HepG2 (cell line): ENCODE data around the gene CHMP4B. TPM values are rescaled to one million over a fixed set of nuclear protein-coding genes. Genes with fewer than 3 reads are reported as not detected.

Experiments used
- ATAC-seq: fragments of 200-7000 bp; cut with Tn5 transposase; 3 replicates; pipeline ENCODE4 v1.9.1; 2020; ENCODE audit warnings: mild to moderate bottlenecking, moderate library complexity
- BruUV-seq: library from RNA; stranded (reverse); fragments of 400-500 nt; replicated peaks from 2 replicates; lab custom pipeline; 2021; lab: Mats Ljungman, UMichigan
- CTCF ChIA-PET: fragments of 300-600 bp; formaldehyde crosslinking; extraction: SDS; loops from one replicate; lab custom pipeline; 2021; ENCODE audit warnings: low total read pairs, inconsistent platforms, low intra/inter-chr PET ratio; lab: Yijun Ruan, JAX
- POLR2A ChIA-PET: fragments of 350-600 bp; sonication (Branson Sonifier 250); formaldehyde crosslinking; loops from one replicate; lab custom pipeline; 2020; ENCODE audit warnings: antibody characterized with exemption, inconsistent platforms; lab: Yijun Ruan, JAX
- DNase-seq: peaks from one replicate; pipeline ENCODE4 v3.0.0-alpha.2; 2015; ENCODE audit warnings: low spot score
- FAIRE-seq: peaks from 3 replicates; lab custom pipeline; 2011; peaks lifted over from hg19 to GRCh38; lab: Jason Lieb, UNC
- H2AFZ ChIP-seq: one replicate; pipeline ENCODE4 v1.6.1; 2011; ENCODE audit warnings: low read length, inconsistent platforms
- H3K27ac ChIP-seq: fragments of 300-600 bp; 3 replicates; pipeline ENCODE4 v1.8.0; 2011; ENCODE audit warnings: mixed run types, mild to moderate bottlenecking, mixed read lengths, low read length, inconsistent platforms; ENCODE audit not compliant: insufficient read depth; ENCODE audit errors: extremely low read length
- H3K27me3 ChIP-seq, 2 experiments: fragments of 200-600 bp in 1 of 2; 2 replicates in 1 of 2; 3 replicates in 1 of 2; pipeline versions ENCODE4 v1.6.0 to v1.8.0; 2011; ENCODE audit warnings: low read length in 2 of 2, mild to moderate bottlenecking in 2 of 2, moderate library complexity in 2 of 2, inconsistent platforms in 1 of 2; ENCODE audit not compliant: insufficient read depth in 2 of 2, control insufficient read depth in 1 of 2
- H3K36me3 ChIP-seq, 2 experiments: fragments of 200-600 bp in 1 of 2; replicated peaks in 1 of 2; 2 replicates in 1 of 2; 3 replicates in 1 of 2; pipeline versions ENCODE4 v1.5.1 to v1.8.0; 2011; ENCODE audit warnings: low read length in 2 of 2, inconsistent platforms in 1 of 2; ENCODE audit not compliant: insufficient read depth in 2 of 2, control insufficient read depth in 1 of 2
- H3K4me1 ChIP-seq: 2 replicates; pipeline ENCODE4 v1.5.1; 2012; ENCODE audit warnings: low read length, inconsistent platforms; ENCODE audit not compliant: insufficient read depth
- H3K4me2 ChIP-seq: 2 replicates; pipeline ENCODE4 v1.6.0; 2011; ENCODE audit warnings: low read depth, low read length, inconsistent platforms
- H3K4me3 ChIP-seq, 3 experiments: fragments of 200-600 bp in 1 of 3; sonication (generic), shearing (Covaris generic) in 1 of 3; replicated peaks in 1 of 3; 2 replicates each; pipeline ENCODE4 v1.5.1; 2011 to 2016; ENCODE audit warnings: low read length in 3 of 3, inconsistent platforms in 2 of 3, low read depth in 2 of 3, mild to moderate bottlenecking in 2 of 3, control low read depth in 1 of 3, mixed read lengths in 1 of 3; ENCODE audit not compliant: insufficient read depth in 1 of 3
- H3K79me2 ChIP-seq: one replicate; pipeline ENCODE4 v1.6.1; 2011; ENCODE audit warnings: low read length, inconsistent platforms; ENCODE audit not compliant: insufficient read depth
- H3K9ac ChIP-seq: 2 replicates; pipeline ENCODE4 v1.6.0; 2011; ENCODE audit warnings: mild to moderate bottlenecking, low read depth, low read length, inconsistent platforms; ENCODE audit not compliant: insufficient read depth
- H3K9me3 ChIP-seq: 2 replicates; pipeline ENCODE4 v1.5.1; 2012; ENCODE audit warnings: mild to moderate bottlenecking, low read length
- H4K20me1 ChIP-seq: 2 replicates; pipeline ENCODE4 v1.6.0; 2011; ENCODE audit warnings: inconsistent platforms, mild to moderate bottlenecking, low read length, moderate library complexity; ENCODE audit not compliant: insufficient read depth
- AKAP8 ChIP-seq: sonication (generic); formaldehyde crosslinking; IDR thresholded peaks from 2 replicates; pipeline ENCODE4 v1.5.1; 2020; ENCODE audit warnings: mild to moderate bottlenecking, missing genetic modification reagents
- BCL6 ChIP-seq: IDR thresholded peaks from 2 replicates; pipeline ENCODE4 v1.6.1; 2016; ENCODE audit warnings: missing genetic modification reagents, missing compliant biosample characterization
- GLMP ChIP-seq: sonication (generic); formaldehyde crosslinking; IDR thresholded peaks from 2 replicates; pipeline ENCODE4 v1.9.0; 2021; ENCODE audit warnings: missing genetic modification reagents, mild to moderate bottlenecking, borderline replicate concordance
- GPN1 ChIP-seq: sonication (generic); formaldehyde crosslinking; IDR thresholded peaks from 2 replicates; pipeline ENCODE4 v1.5.1; 2020; ENCODE audit warnings: missing genetic modification reagents, borderline replicate concordance
- KLF9 ChIP-seq: IDR thresholded peaks from 2 replicates; pipeline ENCODE4 v1.6.1; 2016; ENCODE audit warnings: low read depth
- MTF2 ChIP-seq: sonication (generic); formaldehyde crosslinking; IDR thresholded peaks from 2 replicates; pipeline ENCODE4 v1.5.0; 2020; ENCODE audit warnings: missing genetic modification reagents, borderline replicate concordance
- NONO ChIP-seq, 2 experiments: fragments of 450-650 bp in 1 of 2; sonication (generic) in 1 of 2; formaldehyde crosslinking in 1 of 2; IDR thresholded peaks in 1 of 2; conservative IDR thresholded peaks in 1 of 2; 2 replicates each; pipeline versions ENCODE4 v1.6.1 to v1.8.0; 2017 to 2022; ENCODE audit warnings: mild to moderate bottlenecking in 1 of 2, missing genetic modification reagents in 1 of 2, moderate library complexity in 1 of 2
- SMC3 ChIP-seq: IDR thresholded peaks from 2 replicates; pipeline ENCODE4 v1.6.1; 2011; ENCODE audit warnings: low read length, improper control_type of control experiment
- ZNF205 ChIP-seq: IDR thresholded peaks from 2 replicates; pipeline ENCODE4 v1.6.1; 2018; ENCODE audit warnings: missing biosample characterization, missing genetic modification reagents
- ZNF263 ChIP-seq: sonication (generic); formaldehyde crosslinking; IDR thresholded peaks from 2 replicates; pipeline ENCODE4 v1.4.0; 2020; ENCODE audit warnings: missing genetic modification reagents
- ZNF275 ChIP-seq: sonication (generic); formaldehyde crosslinking; IDR thresholded peaks from 2 replicates; pipeline ENCODE4 v1.8.0; 2022; ENCODE audit warnings: missing genetic modification reagents, mild to moderate bottlenecking, inconsistent platforms, borderline replicate concordance
- ZSCAN5A ChIP-seq: sonication (generic); formaldehyde crosslinking; IDR thresholded peaks from 2 replicates; pipeline ENCODE4 v1.8.0; 2022; ENCODE audit warnings: mild to moderate bottlenecking, missing genetic modification reagents, borderline replicate concordance
- WGBS: methylation state at CpG from one replicate; pipeline ENCODE4 v1.1.6; 2017; ENCODE audit warnings: low lambda C conversion rate; 5-methylcytosine and 5-hydroxymethylcytosine counted together
- in situ Hi-C: cut with HindIII; loops from 2 replicates; pipeline ENCODE4 v1.10.0; 2017; ENCODE audit warnings: low pct_unique_long_range_greater_than_20kb; ENCODE audit not compliant: extremely low pct_ligation_motif_present
- intact Hi-C: fragments of 100-400 bp; cut with micrococcal nuclease; formaldehyde crosslinking; loops from one replicate; pipeline ENCODE4 v1.10.0; 2022; ENCODE audit not compliant: unreplicated experiment
- polyA plus RNA-seq, 8 experiments: library from polyadenylated mRNA; depleted of rRNA in 3 of 8; stranded (reverse) in 7 of 8; unstranded in 1 of 8; fragments of >200 nt; fragmentation: Illumina TruSeq in 4 of 8; extraction: Trizol in 4 of 8; gene quantifications; 2 replicates each; pipeline versions ENCODE4 v1.2.1 to v1.2.3, GENCODE V29; 2011 to 2016; ENCODE audit warnings: low read depth in 4 of 8, missing spikeins in 1 of 8, mixed read lengths in 1 of 8; ENCODE audit not compliant: insufficient read depth in 1 of 8
- total RNA-seq, 5 experiments: library from RNA; depleted of rRNA; stranded (reverse); fragments of >200 nt; fragmentation: Illumina TruSeq; extraction: Trizol; gene quantifications; 2 replicates each; pipeline ENCODE4 v1.2.3, GENCODE V29; 2016; ENCODE audit warnings: low read depth in 1 of 5

The CHMP4B gene
- total and polyA plus RNA-seq, 2 of the 13 experiments (the other 11 are each of a cell fraction or from before 2014, with no cell fraction given): 40.1 to 45.6 TPM

DNA sequence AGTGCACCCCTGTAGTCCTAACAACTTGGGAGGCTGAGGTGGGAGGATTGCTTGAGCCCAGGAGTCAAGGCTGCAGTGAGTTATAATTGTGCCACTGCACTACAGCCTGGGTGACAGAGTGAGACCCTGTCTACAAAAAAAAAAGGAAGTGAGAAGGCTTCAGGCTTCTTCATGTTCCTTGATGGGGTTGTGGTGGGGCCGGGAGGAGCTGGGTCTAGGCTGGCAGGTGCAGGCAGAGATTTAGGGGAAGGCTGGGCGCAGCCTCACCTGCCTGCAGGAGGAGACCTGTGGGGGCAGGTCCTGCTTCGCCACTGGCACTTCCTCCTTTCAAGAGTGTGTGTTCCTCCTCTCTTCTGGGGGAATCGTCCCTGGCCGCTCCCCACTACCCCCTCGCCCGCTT is 63.9 kb downstream of the CHMP4B start:
- H4K20me1 ChIP-seq: no peaks in the 10 kb centered on the region
- DNase-seq (no peak), FAIRE-seq (no peak), ATAC-seq (no peak)
- H3K4me3 ChIP-seq: no peak overlapping the region
- no peak overlapping the region for H3K27ac ChIP-seq
- H3K4me1 ChIP-seq: no peaks in the 10 kb centered on the region
- no peak overlapping the region for H2AFZ ChIP-seq
- no peaks in the 10 kb centered on the region for H3K36me3 ChIP-seq
- H3K4me2 ChIP-seq: no peak overlapping the region
- CTCF ChIA-PET: no interaction called here
- no peak overlapping the region for H3K9ac ChIP-seq
- POLR2A ChIA-PET: no interaction called here
- no peaks in the 10 kb centered on the region for H3K79me2 ChIP-seq
- BruUV-seq: no TSS peak
- H3K9me3 ChIP-seq: peaks cover 15% of the 10 kb centered on the region
- intact Hi-C loops (no loop called here), in situ Hi-C loops (no loop called here)
- TF ChIP-seq ZNF205 (CRISPR knock-in tag): no peak
- no peak for TF ChIP-seq MTF2 (CRISPR knock-in tag)
- no peak for TF ChIP-seq NONO (IDR thresholded peaks at IDR 0.05)
- no peak for TF ChIP-seq NONO (CRISPR knock-in tag; conservative IDR thresholded peaks at IDR 0.05)
- no peak for TF ChIP-seq SMC3
- TF ChIP-seq ZNF275 (CRISPR knock-in tag): no peak
- no peak for TF ChIP-seq KLF9 (CRISPR knock-in tag)
- TF ChIP-seq AKAP8 (CRISPR knock-in tag): no peak
- TF ChIP-seq ZNF263 (CRISPR knock-in tag): no peak
- TF ChIP-seq GLMP: no peak
- TF ChIP-seq ZSCAN5A (CRISPR knock-in tag): no peak
- TF ChIP-seq GPN1 (CRISPR knock-in tag): no peak
- TF ChIP-seq BCL6 (CRISPR knock-in tag): no peak
- H3K27me3 ChIP-seq: peaks cover 5 to 34% of the 10 kb centered on the region in 2 experiments; a peak in 4 of 5 replicates
- 46% methylated on average over 7 of the region's 7 CpGs for WGBS
